ENCODE results near the gene ACSS2.
"Not testable (repeated sequence)": the region's sequence is repeated elsewhere in the genome, so short reads cannot be mapped to it uniquely, and the experiment has no call there.

ACSS2 gene

DNA sequence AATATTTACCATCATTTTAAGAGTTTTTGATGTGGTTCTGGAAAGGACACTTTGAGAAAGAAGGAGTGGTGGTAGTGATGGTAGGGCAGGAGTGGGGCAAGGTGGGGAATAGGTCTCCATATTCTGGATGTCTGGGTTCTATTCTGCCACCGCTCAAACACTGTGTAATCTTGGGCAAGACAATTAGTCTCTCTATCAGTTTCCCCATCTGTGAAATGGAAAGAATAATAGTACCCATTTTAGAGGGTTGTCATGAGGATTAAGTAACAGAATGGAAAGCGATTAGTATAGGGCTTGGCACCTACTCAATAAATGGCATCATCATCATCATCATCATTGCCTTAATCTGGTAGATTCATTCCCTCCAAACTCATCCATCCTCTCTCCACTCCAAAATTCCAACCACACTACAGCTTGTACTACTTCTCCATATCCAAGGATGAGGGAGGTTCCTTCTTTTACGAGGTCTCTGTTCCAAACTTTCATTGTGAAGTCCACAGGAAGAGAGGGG lies 2.8 kb upstream of the ACSS2 start:
- no peak for DNase-seq (ENCODE audit: low read depth)

DNA sequence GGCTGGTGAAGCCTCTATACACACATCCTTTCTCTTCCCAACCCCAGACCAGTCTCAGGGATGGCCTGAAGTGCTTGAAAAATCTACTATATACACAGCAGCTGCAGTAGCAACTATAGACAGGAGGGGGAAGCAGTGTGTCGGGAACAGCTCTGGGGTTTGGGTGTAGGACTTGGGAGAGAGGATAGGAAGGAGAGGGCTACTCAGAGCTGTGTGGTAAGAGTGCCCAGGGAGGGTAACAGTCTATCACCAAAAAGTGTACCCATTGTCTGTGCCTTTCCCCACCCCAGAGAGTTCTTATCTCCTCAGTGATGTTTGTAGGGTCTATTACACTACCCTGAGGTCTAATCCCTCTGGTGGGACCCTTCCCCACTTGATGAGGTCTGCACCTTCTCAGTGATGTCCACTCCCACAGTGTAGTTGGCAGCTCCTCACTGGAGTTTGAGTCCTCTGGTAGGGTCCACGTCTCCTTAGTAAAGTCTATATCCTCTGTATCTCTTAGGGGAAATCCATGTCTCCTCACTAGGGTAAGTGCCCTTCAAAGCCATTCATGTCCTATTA lies 2.2 kb upstream of the ACSS2 start:
- DNase-seq (ENCODE audit: low read depth) = peak; percentile 85

GRCh38 chr20:34875642-34876405 lies 588 bp upstream of the ACSS2 start:
- DNase-seq (ENCODE audit: low read depth) = peak; percentile 99

GRCh38 chr20:34880215-34880850 lies 3.9 kb downstream of the ACSS2 start:
- no peak for DNase-seq (ENCODE audit: low read depth)

GRCh38 chr20:34880971-34881370 lies 4.6 kb downstream of the ACSS2 start:
- not testable (repeated sequence) for DNase-seq (ENCODE audit: low read depth)

DNA sequence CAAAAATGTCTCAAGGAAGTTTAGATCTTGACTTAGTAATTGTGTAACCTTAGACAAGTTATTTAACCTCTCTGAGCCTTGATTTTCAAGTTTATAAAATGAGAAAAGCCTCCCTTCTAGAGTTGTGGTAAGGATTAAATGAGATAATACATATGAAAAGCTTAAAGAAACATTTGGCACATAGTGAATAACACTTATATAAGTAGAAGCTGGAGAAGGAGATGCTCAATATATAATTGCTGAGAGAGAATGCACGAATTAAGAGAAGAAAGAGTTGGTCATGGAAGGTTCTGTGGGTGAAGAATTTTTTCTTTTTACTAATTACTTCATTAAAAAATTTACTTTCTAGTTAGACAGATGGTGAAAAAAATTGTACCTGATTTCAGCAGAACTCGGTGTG lies 5.3 kb downstream of the ACSS2 start:
- DNase-seq (ENCODE audit: low read depth) = no peak

GRCh38 chr20:34883087-34883688 lies 6.8 kb downstream of the ACSS2 start:
- no peak for DNase-seq (ENCODE audit: low read depth)

GRCh38 chr20:34883809-34884208 lies 7.4 kb downstream of the ACSS2 start:
- no peak for DNase-seq (ENCODE audit: low read depth)

DNA sequence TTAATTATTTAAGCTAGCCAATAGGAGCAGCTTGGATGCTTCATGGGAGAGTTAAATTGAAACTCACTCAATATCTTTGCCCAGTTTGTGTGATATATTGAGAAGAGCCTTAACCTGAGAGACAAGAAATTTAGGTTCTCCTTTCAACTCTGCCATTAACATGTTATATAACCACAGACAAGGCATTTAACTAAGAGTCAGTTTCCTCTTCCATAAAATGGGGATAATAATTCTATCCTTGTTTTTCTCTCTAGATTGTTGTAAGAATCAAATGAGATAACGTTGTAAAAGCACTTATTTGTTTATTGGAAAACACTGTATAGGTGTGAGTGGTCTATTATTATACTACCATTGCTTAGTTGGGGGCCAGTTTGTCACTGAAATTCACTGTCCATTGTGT lies 7.8 kb downstream of the ACSS2 start:
- no peak for DNase-seq (ENCODE audit: low read depth)

- no peak for DNase-seq (ENCODE audit: low read depth)
Measured at GRCh38 chr20:34886122-34886521, 9.7 kb downstream of the ACSS2 start.

GRCh38 chr20:34887023-34887422 lies 10.6 kb downstream of the ACSS2 start:
- DNase-seq (ENCODE audit: low read depth) = no peak

DNA sequence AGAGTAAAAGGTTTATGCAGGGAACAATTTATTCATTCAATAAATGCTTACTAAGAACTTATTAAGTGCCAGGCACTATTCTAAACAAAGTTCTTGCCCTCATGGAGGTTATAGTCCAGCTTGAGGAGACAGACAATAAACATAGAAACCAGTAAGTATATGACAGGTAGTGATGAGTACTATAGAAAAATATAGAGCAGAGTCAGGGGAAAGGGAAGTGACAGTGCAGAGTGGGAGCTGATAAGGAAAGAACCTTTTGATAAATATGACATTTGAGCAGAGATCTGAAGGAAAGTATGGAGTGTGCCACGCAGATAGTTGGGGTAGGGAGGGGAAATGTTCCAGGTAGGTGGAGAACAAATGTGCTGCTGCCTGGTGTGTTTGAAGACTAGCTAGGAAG lies 12.1 kb downstream of the ACSS2 start:
- DNase-seq (ENCODE audit: low read depth) = no peak

- peak; percentile 47 for DNase-seq (ENCODE audit: low read depth)
Measured at GRCh38 chr20:34891166-34892062, 15.0 kb downstream of the ACSS2 start.

DNA sequence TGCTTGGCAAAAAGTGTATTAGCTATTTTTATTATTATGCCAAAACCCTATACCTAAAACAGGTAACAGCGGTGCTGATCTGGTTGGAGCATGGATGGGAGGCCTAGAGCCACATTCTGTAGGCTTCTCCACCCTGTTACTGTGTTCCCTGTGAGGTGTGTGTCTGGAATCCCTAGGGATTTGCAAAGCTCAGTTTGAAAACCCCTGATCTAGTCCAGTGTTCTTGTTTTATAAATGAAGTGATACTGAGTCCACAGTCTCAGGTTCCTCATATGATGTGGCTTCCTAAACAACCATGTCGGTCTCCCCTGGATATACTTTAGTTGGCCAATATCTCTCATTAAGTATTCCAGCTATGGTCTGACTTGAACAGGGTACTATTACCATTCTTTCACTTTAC lies 16.3 kb downstream of the ACSS2 start:
- no peak for DNase-seq (ENCODE audit: low read depth)

DNA sequence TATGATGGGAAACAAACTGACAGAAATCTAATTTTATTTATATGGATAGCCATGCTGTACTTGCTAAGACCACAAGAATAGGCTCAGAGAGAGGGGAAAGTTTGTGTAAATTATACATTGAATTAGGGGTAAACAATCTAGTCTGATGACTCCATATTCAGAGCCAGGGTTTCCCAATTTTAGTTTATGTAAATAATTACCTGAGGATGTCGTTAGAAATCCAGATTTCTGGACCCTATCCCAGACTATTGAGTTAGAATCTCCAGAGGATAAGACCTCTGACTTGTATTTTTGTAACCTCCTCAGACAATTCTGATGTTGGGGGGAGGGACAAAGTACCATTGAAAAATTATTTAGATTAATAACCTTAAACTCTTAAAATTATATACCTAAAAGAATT lies 18.3 kb downstream of the ACSS2 start:
- no peak for DNase-seq (ENCODE audit: low read depth)

DNA sequence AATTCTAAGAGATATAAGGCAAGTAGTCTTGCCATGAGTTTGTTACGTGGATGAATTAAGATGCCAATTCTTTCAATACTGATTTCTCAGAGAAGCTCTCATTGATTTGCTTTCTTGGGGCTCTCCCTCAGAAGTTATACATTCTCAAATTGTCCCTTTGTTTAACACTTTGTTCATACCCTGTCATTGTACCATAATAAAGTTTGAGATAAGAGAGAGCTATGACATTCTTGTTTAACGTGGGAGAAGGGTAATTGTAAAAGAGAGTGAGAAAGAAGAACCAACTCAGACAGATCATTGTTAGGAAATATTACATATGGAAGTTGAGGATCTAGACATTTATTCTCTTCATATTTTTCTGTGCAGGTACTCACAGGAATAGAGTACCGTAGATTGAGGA lies 19.1 kb downstream of the ACSS2 start:
- DNase-seq (ENCODE audit: low read depth) = no peak

- no peak for DNase-seq (ENCODE audit: low read depth)
Measured at GRCh38 chr20:34896086-34896621, 19.7 kb downstream of the ACSS2 start.

GRCh38 chr20:34898129-34898528 lies 21.7 kb downstream of the ACSS2 start:
- not testable (repeated sequence) for DNase-seq (ENCODE audit: low read depth)

DNA sequence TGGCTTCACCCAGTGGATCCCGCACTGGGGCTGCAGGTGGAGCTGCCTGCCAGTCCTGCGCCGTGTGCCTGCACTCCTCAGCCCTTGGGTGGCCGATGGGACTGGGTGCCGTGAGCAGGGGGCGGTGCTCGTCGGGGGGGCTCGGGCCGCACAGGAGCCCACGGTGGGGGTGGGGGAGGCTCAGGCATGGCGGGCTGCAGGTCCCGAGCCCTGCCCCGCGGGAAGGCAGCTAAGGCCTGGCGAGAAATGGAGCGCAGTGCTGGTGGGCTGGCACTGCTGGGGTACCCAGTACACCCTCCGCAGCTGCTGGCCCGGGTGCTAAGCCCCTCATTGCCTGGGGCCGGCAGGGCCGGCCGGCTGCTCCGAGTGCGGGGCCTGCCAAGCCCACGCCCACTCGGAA lies 22.3 kb downstream of the ACSS2 start:
- DNase-seq (ENCODE audit: low read depth) = not testable (repeated sequence)

GRCh38 chr20:34904202-34904621 lies 27.8 kb downstream of the ACSS2 start:
- no peak for DNase-seq (ENCODE audit: low read depth)
